ENCODE data around the gene CILP2. TPM values are rescaled to one million over a fixed set of nuclear protein-coding genes. Genes with fewer than 3 reads are reported as not detected.

The CILP2 gene
- total and polyA plus RNA-seq, 2 experiments from 2014 or later, result 4.0 to 21.6 TPM

GRCh38 chr19:19548915-19549759 is 11.1 kb downstream of the CILP2 start:
- Histone ChIP-seq H3K4me1 (ENCODE audit: insufficient read depth) (no peaks in the 10 kb centered on the region), H3K4me2 (no peak overlapping the region), H3K9me2 (ENCODE audit: insufficient read depth) (no peaks in the 10 kb centered on the region), H3K36me3 (ENCODE audit: insufficient read depth) (no peaks in the 10 kb centered on the region), H2AFZ (no peak overlapping the region), H3F3A (replicated peaks; ENCODE audit: low read depth) (peaks cover 7% of the 10 kb centered on the region; the same call in 1 of the 2 replicates), H3K27ac (ENCODE audit: low read depth) (no peak overlapping the region), H3K27me3 (ENCODE audit: insufficient read depth) (no peaks in the 10 kb centered on the region), H4K20me1 (replicated peaks; ENCODE audit: insufficient read depth) (no peaks in the 10 kb centered on the region), H3K4me3 (no peak overlapping the region), H3K79me2 (replicated peaks; ENCODE audit: insufficient read depth) (no peaks in the 10 kb centered on the region)
- no peaks in the 10 kb centered on the region; the same call in 2 of the 3 replicates for H3K36me3 Mint-ChIP-seq (ENCODE audit: low read depth)
- H3K27me3 Mint-ChIP-seq (ENCODE audit: insufficient read depth, low read depth, poor library complexity), result peaks cover 11% of the 10 kb centered on the region
- no peaks in the 10 kb centered on the region; the same call in 1 of the 3 replicates for H3K9me3 Mint-ChIP-seq
- peaks cover 6% of the 10 kb centered on the region; the same call in 1 of the 3 replicates for H3K4me1 Mint-ChIP-seq
- no peak for DNase-seq (ENCODE audit: low spot score)
- no peak overlapping the region for H3K4me3 Mint-ChIP-seq
- TF ChIP-seq CTCF (conservative IDR thresholded peaks at IDR 0.05; ENCODE audit: low read depth in 2 of 2) (no peak), REST (IDR thresholded peaks at IDR 0.05; ENCODE audit: unreplicated experiment) (no peak)
- H3K27ac Mint-ChIP-seq, result no peak overlapping the region
- no peak for ATAC-seq

- Histone ChIP-seq H3K4me1 (ENCODE audit: insufficient read depth) (no peaks in the 10 kb centered on the region), H2AFZ (no peak overlapping the region), H3K27ac (ENCODE audit: low read depth) (no peak overlapping the region), H4K20me1 (replicated peaks; ENCODE audit: insufficient read depth) (no peaks in the 10 kb centered on the region), H3F3A (replicated peaks; ENCODE audit: low read depth) (peaks cover 7% of the 10 kb centered on the region; the same call in 1 of the 2 replicates), H3K79me2 (replicated peaks; ENCODE audit: insufficient read depth) (no peaks in the 10 kb centered on the region), H3K4me3 (no peak overlapping the region), H3K27me3 (ENCODE audit: insufficient read depth) (no peaks in the 10 kb centered on the region), H3K4me2 (no peak overlapping the region), H3K9me2 (ENCODE audit: insufficient read depth) (no peaks in the 10 kb centered on the region), H3K36me3 (ENCODE audit: insufficient read depth) (no peaks in the 10 kb centered on the region)
- Mint-ChIP-seq H3K4me3 (no peak overlapping the region), H3K27ac (0 out of 2 replicates have a peak overlapping the region, but pooled peaks have one; percentile 14), H3K27me3 (ENCODE audit: insufficient read depth, low read depth, poor library complexity) (peaks cover 11% of the 10 kb centered on the region), H3K36me3 (ENCODE audit: low read depth) (no peaks in the 10 kb centered on the region; the same call in 2 of the 3 replicates), H3K9me3 (no peaks in the 10 kb centered on the region; the same call in 1 of the 3 replicates), H3K4me1 (peaks cover 6% of the 10 kb centered on the region; the same call in 1 of the 3 replicates)
- TF ChIP-seq CREB1 (CRISPR knock-in tag; IDR thresholded peaks at IDR 0.05; ENCODE audit: low read depth) (no peak), CTCF (conservative IDR thresholded peaks at IDR 0.05; ENCODE audit: low read depth in 2 of 2) (no peak), ETS1 (IDR thresholded peaks at IDR 0.05) (no peak), ZNF331 (CRISPR knock-in tag; IDR thresholded peaks at IDR 0.05; ENCODE audit: low read depth) (no peak), EZH2 (IDR thresholded peaks at IDR 0.05; ENCODE audit: low read depth, unreplicated experiment) (no peak)
- DNase-seq (ENCODE audit: low spot score), result no peak
- no peak for ATAC-seq
Measured at GRCh38 chr19:19549804-19550464, 11.9 kb downstream of the CILP2 start.

Measured in GM23338 (cell line).